Activated CD8-positive, alpha-beta memory T cell treated with anti-CD3 and anti-CD28 coated beads, Interleukin-2, amount 10 ng/mL, durations not matched to agents 7 days and 5 days (primary cell): ENCODE measurements around the gene MTERF4. TPM values are rescaled to one million over a fixed set of nuclear protein-coding genes. Genes with fewer than 3 reads are reported as not detected.
"Not testable (repeated sequence)": the region's sequence is repeated elsewhere in the genome, so short reads cannot be mapped to it uniquely, and the experiment has no call there.

Experiments used
- ATAC-seq: fragments of 150-1000 bp; cut with Tn5 transposase; one replicate; pipeline ENCODE4 v1.10.0; 2021; ENCODE audit warnings: moderate library complexity
- CTCF ChIA-PET: fragments of 350-600 bp; sonication (Branson Sonifier 250); formaldehyde crosslinking; loops from one replicate; lab custom pipeline; 2021; ENCODE audit warnings: antibody characterized with exemption; lab: Charles Lee
- DNase-seq: peaks from one replicate; pipeline ENCODE4 v3.0.0-alpha.2; 2020
- H3K27ac Mint-ChIP-seq: one replicate; pipeline ENCODE4 v1.8.0; 2021; ENCODE audit warnings: mild to moderate bottlenecking, mixed read lengths
- H3K27me3 Mint-ChIP-seq: one replicate; pipeline ENCODE4 v1.8.0; 2021; ENCODE audit warnings: mixed read lengths
- H3K36me3 Mint-ChIP-seq: one replicate; pipeline ENCODE4 v1.8.0; 2021; ENCODE audit warnings: mild to moderate bottlenecking, mixed read lengths
- H3K4me1 Mint-ChIP-seq: one replicate; pipeline ENCODE4 v1.8.0; 2021; ENCODE audit warnings: mixed read lengths
- H3K4me3 Mint-ChIP-seq: one replicate; pipeline ENCODE4 v1.8.0; 2021; ENCODE audit warnings: mild to moderate bottlenecking, moderate library complexity, mixed read lengths
- H3K9me3 Mint-ChIP-seq: one replicate; pipeline ENCODE4 v1.8.0; 2022; ENCODE audit warnings: low read depth, mixed read lengths
- total RNA-seq, 2 experiments: library from RNA; stranded (reverse); gene quantifications; one replicate each; pipeline ENCODE4 v1.2.3, GENCODE V29; 2021

MTERF4 gene
- total RNA-seq, 2 experiments from 2014 or later = 31.5 to 33.0 TPM

DNA sequence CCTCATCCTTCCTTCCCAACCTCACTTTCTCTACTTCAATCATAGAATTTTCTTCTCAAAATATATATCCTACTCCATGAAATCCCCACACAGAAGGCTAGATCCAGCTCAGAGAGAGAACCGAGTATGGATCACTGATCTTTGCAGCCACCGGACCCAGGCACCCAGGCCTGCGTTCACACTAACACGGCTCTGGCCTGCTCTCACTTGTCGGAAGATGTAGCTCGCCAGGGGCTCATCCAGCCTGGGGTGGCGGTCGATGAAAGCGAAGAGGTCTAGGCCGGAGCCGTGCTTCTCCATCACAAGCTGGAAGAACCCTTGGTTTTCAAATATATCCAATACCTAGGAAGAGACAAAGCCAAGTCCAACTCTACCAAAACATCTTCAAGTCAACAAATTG, 12.7 kb upstream of the MTERF4 start:
- Mint-ChIP-seq H3K36me3 (peaks cover 22% of the 10 kb centered on the region), H3K27ac (no peak overlapping the region)
- no peak for ATAC-seq

DNA sequence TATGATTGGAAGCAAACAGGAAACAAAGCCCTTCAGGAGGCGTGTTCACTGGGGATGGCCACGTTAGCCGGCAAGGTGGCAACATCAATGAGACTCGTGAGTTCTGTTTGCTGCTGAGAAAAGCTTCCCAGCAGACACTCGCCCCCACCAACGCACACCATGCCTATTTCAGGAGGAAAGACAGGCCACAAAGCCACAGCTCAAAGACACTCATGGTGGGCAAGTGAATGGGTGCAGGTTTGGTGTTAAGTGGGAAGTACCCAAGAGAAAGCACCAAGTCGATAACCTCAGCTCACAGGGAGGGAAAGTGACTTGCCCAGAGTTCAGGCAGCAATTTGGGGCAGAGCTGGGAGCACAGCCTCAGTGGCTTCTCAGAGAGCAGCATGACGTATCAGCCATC, 10.5 kb upstream of the MTERF4 start:
- peaks cover 52% of the 10 kb centered on the region for H3K4me1 Mint-ChIP-seq
- H3K9me3 Mint-ChIP-seq = no peaks in the 10 kb centered on the region
- ATAC-seq (no peak), DNase-seq (peak; percentile 63)
- no peaks in the 10 kb centered on the region for H3K27me3 Mint-ChIP-seq
- H3K36me3 Mint-ChIP-seq = peaks cover 22% of the 10 kb centered on the region
- CTCF ChIA-PET = interaction anchor here (2.3 kb wide), 1 partner anchor 10 kb away, joined by 9 read pairs; the partner anchor contains the start of gene MTERF4
- H3K4me3 Mint-ChIP-seq = peak overlapping the region; percentile 58
- H3K27ac Mint-ChIP-seq = peak overlapping the region; percentile 90

More for the DNA sequence above, 12.7 kb upstream of the MTERF4 start:
- no peaks in the 10 kb centered on the region for H3K27me3 Mint-ChIP-seq
- H3K4me3 Mint-ChIP-seq = no peak overlapping the region
- no peaks in the 10 kb centered on the region for H3K9me3 Mint-ChIP-seq
- CTCF ChIA-PET = no interaction called here
- DNase-seq = no peak
- H3K4me1 Mint-ChIP-seq = peaks cover 31% of the 10 kb centered on the region

DNA sequence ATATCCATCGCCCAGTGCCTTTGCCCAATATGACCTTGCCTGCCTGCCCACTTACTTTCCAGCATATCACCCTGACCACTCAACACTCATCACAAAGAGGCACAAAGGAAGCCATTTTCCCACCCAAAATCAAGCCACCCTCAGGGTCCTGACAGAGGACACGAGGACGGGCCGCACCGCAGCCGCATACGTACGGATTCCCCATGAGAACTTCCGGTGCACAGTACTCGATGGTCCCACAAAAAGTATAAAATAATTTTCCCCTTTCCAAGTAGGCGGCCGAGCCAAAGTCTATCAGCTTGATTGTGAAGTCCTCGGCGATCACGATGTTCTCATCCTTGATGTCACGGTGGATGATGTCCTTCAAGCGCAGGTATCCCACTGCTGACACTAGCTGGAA, 10.0 kb upstream of the MTERF4 start:
- no peaks in the 10 kb centered on the region for H3K9me3 Mint-ChIP-seq
- peaks cover 52% of the 10 kb centered on the region for H3K4me1 Mint-ChIP-seq
- DNase-seq (no peak), ATAC-seq (no peak)
- CTCF ChIA-PET = interaction anchor here (2.3 kb wide), 1 partner anchor 10 kb away, joined by 9 read pairs; the partner anchor contains the start of gene MTERF4
- H3K4me3 Mint-ChIP-seq = peak overlapping the region; percentile 58
- H3K27ac Mint-ChIP-seq = peak overlapping the region; percentile 90
- H3K27me3 Mint-ChIP-seq = no peaks in the 10 kb centered on the region
- H3K36me3 Mint-ChIP-seq = peaks cover 22% of the 10 kb centered on the region

DNA sequence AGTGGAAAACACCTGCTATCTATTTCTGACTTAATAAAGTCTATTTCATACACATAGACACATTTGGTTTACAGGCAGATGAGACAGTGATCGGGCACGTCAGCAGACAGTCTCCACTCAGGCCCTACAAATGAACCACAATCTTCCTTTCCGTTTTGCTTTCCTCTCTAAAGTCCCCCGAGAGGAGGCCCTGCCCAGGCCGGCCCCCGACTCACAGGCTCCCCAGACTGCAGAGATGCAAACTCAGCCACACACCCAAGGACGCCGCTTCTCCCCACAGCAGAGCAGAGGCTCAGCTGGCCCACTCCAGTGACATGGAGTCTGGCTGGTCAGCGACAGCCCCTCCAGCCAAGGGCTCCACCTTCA, 9.3 kb upstream of the MTERF4 start:
- CTCF ChIA-PET = interaction anchor here (1.7 kb wide), 1 partner anchor 33 kb away, joined by 5 read pairs; no protein-coding TSS in a partner anchor

DNA sequence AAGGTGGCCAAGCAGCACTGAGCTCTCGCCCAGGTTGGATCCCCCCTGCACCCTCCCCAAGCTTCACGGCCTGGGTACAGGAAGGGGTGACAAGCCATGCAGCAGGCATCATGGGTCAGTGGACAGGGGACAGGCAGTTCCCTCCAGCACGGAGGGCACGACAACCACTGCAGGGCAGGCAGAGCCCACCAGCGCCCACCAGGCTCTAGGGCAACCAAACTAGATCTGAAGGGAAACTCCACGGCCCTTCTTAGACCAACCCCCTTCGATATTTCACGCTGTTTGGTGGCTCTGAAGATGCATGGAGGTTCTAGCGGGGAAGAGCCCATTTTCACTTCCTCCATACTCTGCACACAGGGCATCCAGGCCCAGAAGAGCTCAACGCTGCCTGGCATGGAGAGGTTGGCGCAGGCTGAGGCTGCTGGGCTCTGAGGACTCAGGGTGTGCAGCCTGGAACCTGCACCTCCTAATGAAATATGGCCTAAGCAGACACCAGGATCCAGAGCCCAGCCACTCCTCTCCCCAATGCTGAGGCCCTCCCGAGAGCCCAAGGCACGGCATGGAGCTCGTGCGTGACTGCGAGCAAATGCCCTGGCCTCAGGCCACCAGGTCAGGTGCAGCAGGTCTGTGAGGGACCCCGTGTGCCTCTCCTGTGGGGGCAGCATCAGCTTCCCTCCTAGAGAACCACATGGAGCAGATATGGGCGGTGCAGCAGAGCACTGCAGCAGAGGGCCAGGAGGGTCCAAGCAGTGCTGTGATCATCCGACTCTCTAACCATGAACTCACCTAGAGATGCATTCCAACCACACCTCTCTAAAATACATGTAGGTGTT, 8.7 kb upstream of the MTERF4 start:
- CTCF ChIA-PET = interaction anchor here (1.1 to 1.7 kb wide), 3 partner anchors 30 to 40 kb away, joined by 3 to 5 read pairs (median 3); partner anchors contain the start of gene PPP1R7
- no peak for DNase-seq
- peak; percentile 15 for ATAC-seq
- Mint-ChIP-seq H3K36me3 (peaks cover 18% of the 10 kb centered on the region), H3K4me1 (peaks cover 52% of the 10 kb centered on the region), H3K9me3 (no peaks in the 10 kb centered on the region), H3K27me3 (no peaks in the 10 kb centered on the region), H3K4me3 (peak overlapping the region; percentile 67), H3K27ac (peak overlapping the region; percentile 90)

More for the DNA sequence above, 9.3 kb upstream of the MTERF4 start:
- DNase-seq = no peak
- Mint-ChIP-seq H3K27me3 (no peaks in the 10 kb centered on the region), H3K4me1 (peaks cover 52% of the 10 kb centered on the region), H3K4me3 (peak overlapping the region; percentile 59), H3K27ac (peak overlapping the region; percentile 90), H3K36me3 (peaks cover 18% of the 10 kb centered on the region), H3K9me3 (no peaks in the 10 kb centered on the region)
- peak; percentile 30 for ATAC-seq

DNA sequence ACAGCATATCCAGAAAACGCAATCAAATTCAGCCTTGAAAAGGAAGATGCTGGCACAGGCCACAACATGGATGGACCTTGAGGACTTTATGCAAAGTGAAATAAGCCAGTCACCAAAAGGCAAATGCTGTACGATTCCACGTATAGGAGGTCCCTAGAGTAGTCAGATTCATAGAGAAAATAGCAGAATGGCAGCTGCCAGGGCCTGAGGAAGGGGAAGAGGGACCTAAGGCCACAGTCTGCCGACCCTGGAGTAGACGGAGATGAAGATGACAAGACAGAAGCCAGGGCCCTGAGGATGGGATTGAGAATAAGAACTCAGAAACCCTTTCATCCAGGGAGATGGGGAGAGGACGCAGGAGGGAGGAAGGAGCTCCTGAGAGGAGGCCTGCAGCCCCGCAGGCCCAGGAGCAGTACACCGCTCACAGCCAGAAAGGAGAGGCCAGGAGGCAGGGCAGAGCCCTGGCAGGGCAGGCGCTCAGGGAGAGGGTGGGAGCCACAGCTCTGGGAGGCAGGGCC, 8.1 kb upstream of the MTERF4 start:
- H3K27ac Mint-ChIP-seq = peak overlapping the region; percentile 90
- DNase-seq (no peak), ATAC-seq (no peak)
- H3K36me3 Mint-ChIP-seq = peaks cover 18% of the 10 kb centered on the region
- peak overlapping the region; percentile 67 for H3K4me3 Mint-ChIP-seq
- no peaks in the 10 kb centered on the region for H3K9me3 Mint-ChIP-seq
- H3K4me1 Mint-ChIP-seq = peaks cover 52% of the 10 kb centered on the region
- CTCF ChIA-PET = interaction anchor here (0.7 to 1.7 kb wide), 5 partner anchors 15 to 40 kb away, joined by 3 to 5 read pairs (median 3); partner anchors contain the start of gene PPP1R7
- no peaks in the 10 kb centered on the region for H3K27me3 Mint-ChIP-seq

DNA sequence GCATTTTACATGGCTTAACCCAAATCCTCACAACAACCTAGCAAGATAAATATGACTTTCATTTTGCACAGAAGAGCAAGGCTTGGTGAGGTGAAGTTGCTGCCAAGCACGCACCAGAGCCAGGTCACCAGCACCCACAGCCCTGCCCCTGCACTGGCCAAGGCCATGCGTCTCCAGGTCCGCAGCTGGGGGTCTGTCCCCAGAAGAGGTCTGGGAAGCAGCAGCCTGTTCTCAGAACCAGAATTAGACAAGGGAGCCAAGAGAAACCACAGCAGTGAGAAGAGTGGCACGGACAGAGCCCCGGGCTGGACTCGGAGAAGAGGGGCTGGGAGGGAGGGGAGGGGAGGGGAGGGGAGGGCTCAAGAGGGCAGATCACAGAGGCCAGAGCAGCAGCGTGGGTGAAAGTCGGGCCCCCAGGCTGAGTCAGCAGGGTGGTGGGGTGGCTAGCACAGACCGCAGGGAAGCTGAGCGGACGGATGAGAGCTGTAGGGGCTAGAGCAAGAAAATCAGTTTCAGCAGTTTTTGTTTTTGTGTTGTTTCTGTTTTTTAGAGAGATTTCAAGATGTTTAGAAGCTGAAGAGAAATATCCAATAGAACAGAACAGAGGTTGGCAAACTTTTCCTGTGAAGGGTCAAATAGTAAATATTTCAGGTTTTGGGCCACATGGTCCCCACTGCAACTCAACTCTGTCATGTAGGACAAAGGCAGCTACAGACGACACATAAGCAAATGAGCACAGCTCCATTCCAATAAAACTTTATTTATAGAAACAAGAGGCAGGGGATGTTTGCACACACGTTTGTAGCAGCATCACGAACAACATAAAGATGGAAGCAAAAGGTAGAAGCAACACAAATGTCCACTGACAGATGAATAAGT, 7.4 kb upstream of the MTERF4 start:
- Mint-ChIP-seq H3K27ac (peak overlapping the region; percentile 90), H3K36me3 (peaks cover 14% of the 10 kb centered on the region), H3K27me3 (no peaks in the 10 kb centered on the region), H3K4me1 (peaks cover 52% of the 10 kb centered on the region), H3K4me3 (peak overlapping the region; percentile 67), H3K9me3 (no peaks in the 10 kb centered on the region)
- CTCF ChIA-PET = interaction anchor here (0.7 to 1.2 kb wide), 4 partner anchors 15 to 41 kb away, joined by 3 read pairs; partner anchors contain the start of gene PPP1R7
- peak; percentile 76 for DNase-seq
- peak; percentile 63 for ATAC-seq

DNA sequence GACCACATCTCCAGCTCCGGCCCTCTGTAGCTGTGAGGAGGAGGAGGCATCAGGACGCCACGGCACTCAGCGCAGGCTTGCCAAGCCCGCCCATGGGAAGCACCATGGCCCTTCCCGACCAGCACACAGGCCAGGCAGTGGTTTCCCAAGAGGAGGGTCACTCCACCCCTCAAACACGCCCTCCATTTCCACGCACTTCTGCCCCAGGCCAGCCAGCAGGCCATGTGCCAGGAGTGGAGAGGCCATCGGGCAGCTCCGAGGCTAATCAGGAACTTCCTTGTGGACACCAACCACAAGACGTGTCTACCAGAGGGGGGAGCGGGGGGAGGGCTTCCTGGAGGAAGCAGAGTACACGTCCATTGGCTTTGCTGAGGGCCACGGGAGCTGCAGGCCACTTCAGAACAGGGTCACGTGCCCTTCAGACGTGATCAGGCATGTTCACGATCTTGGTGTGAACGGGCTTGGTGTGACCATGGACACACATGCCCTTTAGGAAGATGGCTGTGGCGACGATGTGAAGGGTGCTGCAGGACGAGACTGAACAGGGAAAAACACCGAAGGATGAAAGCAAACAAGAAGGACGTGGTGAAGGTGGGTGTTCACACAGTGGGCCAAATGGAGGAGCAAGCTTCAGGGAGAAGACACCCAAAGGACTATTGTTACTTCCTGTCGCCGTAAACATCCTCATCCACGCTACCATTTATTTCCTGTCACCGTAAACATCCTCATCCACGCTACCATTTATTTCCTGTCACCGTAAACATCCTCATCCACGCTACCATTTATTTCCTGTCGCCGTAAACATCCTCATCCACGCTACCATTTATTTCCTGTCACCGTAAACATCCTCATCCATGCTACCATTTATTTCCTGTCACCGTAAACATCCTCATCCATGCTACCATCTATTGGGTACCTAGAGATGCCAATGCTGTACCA, 6.5 kb upstream of the MTERF4 start:
- peak; percentile 54 for DNase-seq
- peak overlapping the region; percentile 67 for H3K4me3 Mint-ChIP-seq
- peak overlapping the region; percentile 90 for H3K27ac Mint-ChIP-seq
- H3K4me1 Mint-ChIP-seq = peaks cover 56% of the 10 kb centered on the region
- CTCF ChIA-PET = interaction anchor here (1.2 to 1.6 kb wide), 2 partner anchors 9 to 30 kb away, joined by 3 to 4 read pairs; no protein-coding TSS in a partner anchor
- H3K36me3 Mint-ChIP-seq = peaks cover 10% of the 10 kb centered on the region
- ATAC-seq = peak; percentile 31
- H3K9me3 Mint-ChIP-seq = no peaks in the 10 kb centered on the region
- no peaks in the 10 kb centered on the region for H3K27me3 Mint-ChIP-seq

DNA sequence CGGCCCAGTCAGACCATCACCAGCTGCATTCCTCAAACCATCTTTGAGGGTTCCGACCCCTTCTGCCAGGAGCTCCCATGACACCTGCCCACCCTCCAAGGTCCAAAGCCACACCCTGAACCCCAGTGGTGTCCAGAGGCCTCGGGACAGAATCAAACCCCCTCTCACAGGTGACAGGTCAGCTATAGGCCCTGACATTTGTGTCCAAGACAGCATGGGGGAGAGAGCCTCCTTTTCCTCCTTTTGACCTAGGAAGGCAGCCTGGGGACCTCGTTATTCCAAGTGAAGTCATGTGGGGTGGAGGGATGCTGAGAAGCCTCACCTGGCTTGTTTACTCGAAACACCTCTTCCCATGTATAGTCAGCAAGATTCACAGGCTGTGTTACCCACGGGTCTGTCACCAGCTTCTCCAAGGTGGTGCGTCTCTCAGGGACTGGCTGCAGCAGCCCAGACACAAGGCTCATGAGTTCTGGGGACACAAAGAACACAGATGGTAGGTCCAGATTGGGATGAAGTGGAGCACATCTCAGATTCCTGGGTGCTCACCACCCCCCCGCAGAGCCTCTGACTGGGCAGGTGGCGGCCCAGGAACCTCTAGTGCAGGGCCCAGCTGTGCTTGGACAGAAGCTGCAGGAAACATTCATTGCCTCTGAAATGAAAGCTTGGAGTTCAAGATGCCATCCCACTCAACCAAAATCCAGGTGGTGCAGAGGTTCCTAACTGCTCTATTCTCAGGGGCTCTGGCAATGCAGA, 5.1 kb upstream of the MTERF4 start:
- CTCF ChIA-PET = interaction anchor here (0.5 to 1.6 kb wide), 2 partner anchors 7 to 25 kb away, joined by 3 read pairs; no protein-coding TSS in a partner anchor
- DNase-seq (peak; percentile 31), ATAC-seq (no peak)
- peaks cover 9% of the 10 kb centered on the region for H3K36me3 Mint-ChIP-seq
- peaks cover 55% of the 10 kb centered on the region for H3K4me1 Mint-ChIP-seq
- H3K27me3 Mint-ChIP-seq = no peaks in the 10 kb centered on the region
- no peak overlapping the region for H3K27ac Mint-ChIP-seq
- no peak overlapping the region for H3K4me3 Mint-ChIP-seq
- no peaks in the 10 kb centered on the region for H3K9me3 Mint-ChIP-seq

DNA sequence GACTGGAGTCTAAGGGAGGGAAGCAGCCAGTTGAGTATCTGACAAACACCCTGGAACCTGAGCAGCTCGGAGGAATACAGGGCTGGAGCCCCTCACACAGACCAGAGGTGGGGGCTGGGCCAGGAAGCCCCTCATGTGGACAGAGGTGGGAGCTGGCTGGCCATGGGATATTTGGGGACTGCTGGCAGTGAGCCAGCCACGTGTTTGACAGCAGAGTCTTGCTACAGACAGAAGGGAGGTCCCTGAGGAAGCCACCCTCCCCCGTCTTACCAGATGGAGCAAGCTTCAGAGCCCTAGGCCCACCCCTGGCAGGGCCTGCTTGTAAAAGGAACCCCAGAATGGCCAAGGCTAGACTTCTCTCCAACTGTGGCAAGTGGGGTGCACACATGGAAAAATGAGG, 3.6 kb upstream of the MTERF4 start:
- no peak overlapping the region for H3K27ac Mint-ChIP-seq
- H3K4me3 Mint-ChIP-seq = no peak overlapping the region
- H3K36me3 Mint-ChIP-seq = peaks cover 4% of the 10 kb centered on the region
- peaks cover 46% of the 10 kb centered on the region for H3K4me1 Mint-ChIP-seq
- DNase-seq (peak; percentile 29), ATAC-seq (no peak)
- CTCF ChIA-PET = no interaction called here
- no peaks in the 10 kb centered on the region for H3K9me3 Mint-ChIP-seq
- no peaks in the 10 kb centered on the region for H3K27me3 Mint-ChIP-seq

DNA sequence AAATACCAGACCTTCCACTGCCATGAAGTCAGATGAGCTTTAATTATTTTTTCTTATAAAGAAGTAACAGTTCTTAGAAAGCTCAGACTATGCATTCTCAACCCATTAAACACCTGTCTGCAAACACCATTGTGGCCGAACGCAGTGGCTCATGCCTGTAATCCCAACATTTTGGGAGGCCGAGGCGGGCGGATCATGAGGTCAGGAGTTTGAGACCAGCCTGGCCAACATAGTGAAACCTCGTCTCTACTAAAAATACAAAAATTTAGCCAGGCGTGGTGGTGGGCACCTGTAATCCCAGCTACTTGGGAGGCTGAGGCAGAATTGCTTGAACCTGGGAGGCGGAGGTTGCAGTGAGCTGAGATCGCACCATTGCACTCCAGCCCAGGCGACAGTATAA, 2.5 kb upstream of the MTERF4 start:
- H3K4me3 Mint-ChIP-seq, CTCF ChIA-PET, H3K36me3 Mint-ChIP-seq, H3K9me3 Mint-ChIP-seq, ATAC-seq, H3K27me3 Mint-ChIP-seq, H3K27ac Mint-ChIP-seq: not testable (repeated sequence)
- DNase-seq = peak; percentile 19
- H3K4me1 Mint-ChIP-seq = peaks cover 41% of the 10 kb centered on the region
